ENCODE measurements around the gene ASCL5. TPM values are rescaled to one million over a fixed set of nuclear protein-coding genes. Genes with fewer than 3 reads are reported as not detected.

ASCL5 gene
- total RNA-seq, 8 experiments from 2014 or later: 0.31 to 5.2 (median 1.2) TPM

Other genes with a start within 250 kb of the ASCL5 start
- gene INAVA, start 232.3 kb downstream of the ASCL5 start, total RNA-seq: 10 to 100 TPM in 1 of 8 experiments, 1 to 10 TPM in 4, under 1 TPM in 3; 0.22 to 19.9 (median 2.1) TPM
- 10 to 100 TPM in 5 of 8 experiments, under 1 TPM in 3; 0.09 to 84.7 (median 45.0) TPM for gene KIF21B, start 103.5 kb downstream of the ASCL5 start, total RNA-seq
- under 1 TPM in 4 of 8 experiments, not detected in 4; under 0.01 to 0.09 (median 0.04) TPM for gene CACNA1S, start 14.8 kb downstream of the ASCL5 start, total RNA-seq
- gene TMEM9, start 27.3 kb upstream of the ASCL5 start, total RNA-seq: 100 to 1,000 TPM in 5 of 8 experiments, 10 to 100 TPM in 3; 51.3 to 165 (median 123) TPM
- gene IGFN1, start 63.6 kb upstream of the ASCL5 start, total RNA-seq: 1 to 10 TPM in 1 of 8 experiments, under 1 TPM in 7; 0.05 to 1.8 (median 0.43) TPM
- 1 to 10 TPM in 2 of 8 experiments, under 1 TPM in 4, not detected in 2; 0.21 to 1.8 (median 0.51) TPM for gene PKP1, start 156.3 kb upstream of the ASCL5 start, total RNA-seq